Ovary (tissue), 9 donors: Measurements from ENCODE around the gene MLNR. TPM values are rescaled to one million over a fixed set of nuclear protein-coding genes. Genes with fewer than 3 reads are reported as not detected.

ENCODE experiments used
- DNase-seq, 5 donors: peaks; one replicate each; pipeline ENCODE4 v3.0.0-alpha.2; 2019 to 2020
- H3K27ac ChIP-seq, 2 donors: fragments of 200-600 bp; one replicate each; pipeline versions ENCODE4 v1.5.1 to v1.8.0; 2019 to 2022
- H3K27me3 ChIP-seq: fragments of 200-600 bp; one replicate; pipeline ENCODE4 v1.8.0; 2022
- H3K36me3 ChIP-seq: fragments of 200-600 bp; sonication (generic); one replicate; pipeline ENCODE4 v1.5.1; 2019
- H3K4me1 ChIP-seq: one replicate; pipeline ENCODE4 v1.8.1; 2013; ENCODE audit warnings: mild to moderate bottlenecking, moderate library complexity; ENCODE audit not compliant: insufficient read depth
- H3K4me3 ChIP-seq: fragments of 200-600 bp; sonication (generic); one replicate; pipeline ENCODE4 v1.5.1; 2017
- H3K9me3 ChIP-seq, 2 donors: fragments of 200-600 bp in 1 of 2; sonication (generic) in 1 of 2; one replicate each; pipeline versions ENCODE4 v1.5.1 to v1.8.1; 2013 to 2019; ENCODE audit warnings: mild to moderate bottlenecking in 1 of 2, moderate library complexity in 1 of 2
- EP300 ChIP-seq: sonication (generic); formaldehyde crosslinking; IDR thresholded peaks from one replicate; pipeline ENCODE4 v1.6.1; 2017; ENCODE audit warnings: antibody characterized with exemption
- POLR2A ChIP-seq: fragments of 450-650 bp; IDR thresholded peaks from one replicate; pipeline ENCODE4 v1.6.1; 2017; ENCODE audit warnings: antibody characterized with exemption, mild to moderate bottlenecking, moderate library complexity
- WGBS, 3 donors: extraction: QIAGEN DNeasy Blood & Tissue Kit in 1 of 3; methylation state at CpG; one replicate each; pipeline versions ENCODE4 v1.1.5 to v1.1.7; 2013 to 2017; 5-methylcytosine and 5-hydroxymethylcytosine counted together
- intact Hi-C, 4 donors: fragments of 100-400 bp; cut with DNase I; formaldehyde crosslinking; loops; one replicate each; pipeline versions ENCODE4 v1.11.0 to v1.15.1; 2022 to 2023
- polyA plus RNA-seq, 2 donors: library from polyadenylated mRNA; stranded (reverse); fragments of 200-250 nt in 1 of 2; fragments of 350-450 nt in 1 of 2; fragmentation: Illumina TruSeq in 1 of 2; extraction: RNeasy Lipid Tissue Mini Kit (QIAGEN cat#74804) in 1 of 2; gene quantifications; one replicate each; pipeline ENCODE4 v1.2.3, GENCODE V29; 2013 to 2014
- total RNA-seq, 7 donors: library from RNA; depleted of rRNA in 2 of 7; stranded (reverse); fragments of >200 nt in 2 of 7; fragmentation: NEBNext Ultra II Directional in 3 of 7; extraction: Animal tissue kit (Norgen Biotek cat#: 25700) in 3 of 7; gene quantifications; one replicate each; pipeline versions ENCODE4 v1.1.0 to v1.2.4, GENCODE V29; 2016 to 2023
- TF ChIP-seq, protein P1 (sequence below), 3 donors: fragments of 450-650 bp in 2 of 3; fragments of 200-600 bp in 1 of 3; IDR thresholded peaks; one replicate each; pipeline versions ENCODE4 v1.5.1 to v1.8.0; 2016 to 2022; ENCODE audit warnings: antibody characterized with exemption in 3 of 3, mild to moderate bottlenecking in 1 of 3
- donor health status: DM: no; HTN: no; CAD: no; lungs with moderate emphysema.
- donor health status: DM: no; HTN: no; CAD: no.
- donor health status: Bipolar disorder and iron deficiency.
- donor health status: DM: yes; HTN: yes; CAD: no.
- donor health status: DM: no; HTN: no; CAD: no.
- donor health status: DM: yes; HTN: yes; CAD: no.

The MLNR gene
- total and polyA plus RNA-seq, 9 donors, result not detected

DNA sequence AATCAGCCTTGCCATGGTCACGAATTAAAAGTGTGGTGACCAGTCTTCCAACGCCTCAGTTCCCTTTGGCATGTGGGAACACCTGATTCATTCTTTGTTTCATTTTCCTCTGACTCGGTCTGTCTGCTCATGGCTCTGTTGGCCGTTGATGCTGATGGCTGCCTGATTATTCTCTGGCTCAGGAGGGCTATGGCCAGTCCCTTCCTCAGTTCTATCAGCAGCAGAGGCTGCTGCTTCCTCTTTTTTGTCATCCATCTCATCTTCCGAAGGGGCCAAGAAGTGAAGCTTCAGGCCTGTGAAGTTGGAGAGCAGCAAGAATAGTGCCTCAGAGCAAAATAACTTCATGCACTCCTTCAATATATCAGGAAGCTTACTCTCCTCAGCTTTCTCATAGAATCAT lies 9.5 kb upstream of the MLNR start:
- Histone ChIP-seq H3K4me3 (no peak overlapping the region), H3K9me3 (no peaks in the 10 kb centered on the region), H3K27me3 (no peaks in the 10 kb centered on the region), H3K4me1 (no peaks in the 10 kb centered on the region), H3K36me3 (no peaks in the 10 kb centered on the region), H3K27ac (no peak overlapping the region)
- intact Hi-C loops, result no loop called here
- DNase-seq, result no peak
- TF ChIP-seq POLR2A (no peak), EP300 (no peak)
- TF ChIP-seq, protein P1, sequence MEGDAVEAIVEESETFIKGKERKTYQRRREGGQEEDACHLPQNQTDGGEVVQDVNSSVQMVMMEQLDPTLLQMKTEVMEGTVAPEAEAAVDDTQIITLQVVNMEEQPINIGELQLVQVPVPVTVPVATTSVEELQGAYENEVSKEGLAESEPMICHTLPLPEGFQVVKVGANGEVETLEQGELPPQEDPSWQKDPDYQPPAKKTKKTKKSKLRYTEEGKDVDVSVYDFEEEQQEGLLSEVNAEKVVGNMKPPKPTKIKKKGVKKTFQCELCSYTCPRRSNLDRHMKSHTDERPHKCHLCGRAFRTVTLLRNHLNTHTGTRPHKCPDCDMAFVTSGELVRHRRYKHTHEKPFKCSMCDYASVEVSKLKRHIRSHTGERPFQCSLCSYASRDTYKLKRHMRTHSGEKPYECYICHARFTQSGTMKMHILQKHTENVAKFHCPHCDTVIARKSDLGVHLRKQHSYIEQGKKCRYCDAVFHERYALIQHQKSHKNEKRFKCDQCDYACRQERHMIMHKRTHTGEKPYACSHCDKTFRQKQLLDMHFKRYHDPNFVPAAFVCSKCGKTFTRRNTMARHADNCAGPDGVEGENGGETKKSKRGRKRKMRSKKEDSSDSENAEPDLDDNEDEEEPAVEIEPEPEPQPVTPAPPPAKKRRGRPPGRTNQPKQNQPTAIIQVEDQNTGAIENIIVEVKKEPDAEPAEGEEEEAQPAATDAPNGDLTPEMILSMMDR (IDR thresholded peaks at IDR 0.05), result no peak
- WGBS, 3 donors, result 92% methylated on average over 5 of the region's 5 CpGs

DNA sequence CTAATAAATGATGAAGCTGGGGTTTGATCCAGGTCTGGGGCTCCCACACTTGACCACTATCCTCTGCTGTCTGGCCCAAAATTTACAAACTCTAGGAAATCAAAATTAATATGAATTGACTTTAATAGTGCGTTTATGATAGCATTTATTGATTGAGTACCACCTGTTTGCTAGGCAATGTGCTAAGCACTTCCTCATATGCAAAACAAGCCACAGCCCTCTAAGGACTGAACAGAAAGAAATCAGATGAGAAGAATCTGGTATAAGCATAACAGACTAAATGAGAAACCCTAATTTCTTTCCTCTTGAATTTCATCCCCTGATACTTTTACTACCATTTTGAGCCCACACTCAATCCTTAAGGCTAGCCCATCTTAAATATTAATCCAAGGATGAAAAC lies 6.6 kb upstream of the MLNR start:
- intact Hi-C loops, result no loop called here
- H3K27me3 ChIP-seq, result no peaks in the 10 kb centered on the region
- H3K9me3 ChIP-seq, result no peaks in the 10 kb centered on the region
- TF ChIP-seq, protein P1 (IDR thresholded peaks at IDR 0.05), result no peak
- TF ChIP-seq EP300 (no peak), POLR2A (no peak)
- no peak for DNase-seq
- H3K4me3 ChIP-seq, result no peak overlapping the region
- no peaks in the 10 kb centered on the region for H3K36me3 ChIP-seq
- no peaks in the 10 kb centered on the region for H3K4me1 ChIP-seq
- 84 to 97% (median 90%) methylated on average over 1 of the region's 1 CpG for WGBS, 3 donors
- H3K27ac ChIP-seq, result no peak overlapping the region

DNA sequence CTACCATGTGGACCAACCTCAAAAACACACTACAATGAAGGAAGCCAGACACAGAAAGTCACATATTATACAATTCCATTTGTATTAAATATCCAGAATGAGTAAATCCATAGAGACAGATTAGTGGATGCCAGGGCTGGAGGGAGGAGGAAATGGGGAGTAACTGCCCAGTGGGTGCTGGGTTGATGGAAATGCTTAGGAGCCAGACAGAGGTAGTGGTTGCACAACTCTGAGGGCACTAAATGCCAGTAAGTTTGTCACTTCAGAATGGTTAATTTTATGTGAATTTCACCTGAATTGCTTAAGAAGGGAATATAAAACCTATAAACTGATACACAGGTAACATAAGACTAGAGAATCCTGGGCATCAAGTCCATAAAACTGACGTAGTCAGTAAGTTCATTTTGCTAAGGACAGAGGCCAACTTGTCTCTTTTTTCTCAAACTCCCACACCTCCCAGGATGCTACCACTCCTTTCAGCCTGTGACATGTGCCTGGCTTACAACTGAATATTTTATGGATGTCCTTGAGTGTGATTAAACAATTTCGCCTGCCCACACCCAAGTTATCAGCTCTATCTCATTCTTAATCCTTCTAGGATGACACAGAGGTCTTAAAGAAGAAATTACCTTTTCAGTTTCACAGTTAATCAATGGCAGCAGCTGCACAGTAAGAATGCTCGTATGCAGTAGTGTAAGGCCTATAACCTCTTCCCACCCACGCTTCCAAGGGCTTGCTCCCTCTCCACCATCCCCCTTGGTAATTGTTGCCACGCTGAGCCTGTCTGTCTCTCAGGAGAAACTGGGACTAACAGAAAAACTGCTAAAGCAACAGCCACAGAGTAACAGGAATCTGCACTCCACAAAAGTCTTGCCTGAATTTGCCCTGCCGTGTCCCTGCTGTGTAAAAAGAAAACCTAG lies 5.9 kb upstream of the MLNR start:
- intact Hi-C loops, result no loop called here

DNA sequence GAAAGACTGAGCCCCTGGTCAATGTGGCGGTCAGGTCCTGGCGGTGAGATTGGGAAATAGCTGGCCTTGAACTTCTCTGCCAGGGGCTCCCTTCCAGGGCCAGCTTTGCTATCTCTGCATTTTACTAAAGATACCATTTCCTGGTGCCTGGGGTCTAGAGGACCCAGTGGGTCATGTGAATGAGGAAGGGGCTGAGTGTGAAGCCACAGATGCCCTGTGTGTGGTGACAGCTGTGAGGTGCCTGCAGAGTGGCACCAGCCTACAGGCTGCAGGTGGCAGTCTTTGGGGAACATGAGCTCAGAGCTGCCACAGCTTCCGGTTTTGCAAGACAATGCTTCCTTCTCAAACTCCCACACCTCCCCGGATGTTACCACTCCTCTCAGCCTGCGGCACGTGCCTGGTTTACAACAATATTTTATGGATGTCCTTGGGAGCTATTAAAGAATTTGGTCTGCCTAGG lies 5.2 kb upstream of the MLNR start:
- Histone ChIP-seq H3K27me3 (no peaks in the 10 kb centered on the region), H3K9me3 (no peaks in the 10 kb centered on the region), H3K4me1 (no peaks in the 10 kb centered on the region), H3K4me3 (no peak overlapping the region), H3K36me3 (no peaks in the 10 kb centered on the region), H3K27ac (no peak overlapping the region)
- no peak for DNase-seq
- intact Hi-C loops, result no loop called here
- TF ChIP-seq, protein P1 (IDR thresholded peaks at IDR 0.05), result no peak
- TF ChIP-seq EP300 (no peak), POLR2A (no peak)
- WGBS, 3 donors, result 30 to 47% (median 42%) methylated on average over 6 of the region's 6 CpGs

More for the DNA sequence above, 5.9 kb upstream of the MLNR start:
- Histone ChIP-seq H3K27ac (no peak overlapping the region), H3K4me1 (no peaks in the 10 kb centered on the region), H3K4me3 (no peak overlapping the region), H3K9me3 (no peaks in the 10 kb centered on the region), H3K27me3 (no peaks in the 10 kb centered on the region), H3K36me3 (no peaks in the 10 kb centered on the region)
- 41 to 48% (median 46%) methylated on average over 6 of the region's 6 CpGs for WGBS, 3 donors
- TF ChIP-seq, protein P1 (IDR thresholded peaks at IDR 0.05), result no peak
- TF ChIP-seq POLR2A, result no peak
- no peak for TF ChIP-seq EP300
- no peak for DNase-seq
